ENCODE data around the gene FBXO45.

- no peak for TF ChIP-seq CTCF (IDR thresholded peaks at IDR 0.05)
- TF ChIP-seq POLR2A (IDR thresholded peaks at IDR 0.05) = no peak
Measured at GRCh38 chr3:196620684-196621083, 52.2 kb downstream of the FBXO45 start.
